CD4-positive, alpha-beta T cell treated with Interleukin-4 for 1 hour (primary cell): ENCODE data around the gene TWNK.

ENCODE experiments used
- DNase-seq, 2 donors: peaks; one replicate each; pipeline ENCODE4 v3.0.0-alpha.2; 2020 to 2022

The TWNK gene

DNA sequence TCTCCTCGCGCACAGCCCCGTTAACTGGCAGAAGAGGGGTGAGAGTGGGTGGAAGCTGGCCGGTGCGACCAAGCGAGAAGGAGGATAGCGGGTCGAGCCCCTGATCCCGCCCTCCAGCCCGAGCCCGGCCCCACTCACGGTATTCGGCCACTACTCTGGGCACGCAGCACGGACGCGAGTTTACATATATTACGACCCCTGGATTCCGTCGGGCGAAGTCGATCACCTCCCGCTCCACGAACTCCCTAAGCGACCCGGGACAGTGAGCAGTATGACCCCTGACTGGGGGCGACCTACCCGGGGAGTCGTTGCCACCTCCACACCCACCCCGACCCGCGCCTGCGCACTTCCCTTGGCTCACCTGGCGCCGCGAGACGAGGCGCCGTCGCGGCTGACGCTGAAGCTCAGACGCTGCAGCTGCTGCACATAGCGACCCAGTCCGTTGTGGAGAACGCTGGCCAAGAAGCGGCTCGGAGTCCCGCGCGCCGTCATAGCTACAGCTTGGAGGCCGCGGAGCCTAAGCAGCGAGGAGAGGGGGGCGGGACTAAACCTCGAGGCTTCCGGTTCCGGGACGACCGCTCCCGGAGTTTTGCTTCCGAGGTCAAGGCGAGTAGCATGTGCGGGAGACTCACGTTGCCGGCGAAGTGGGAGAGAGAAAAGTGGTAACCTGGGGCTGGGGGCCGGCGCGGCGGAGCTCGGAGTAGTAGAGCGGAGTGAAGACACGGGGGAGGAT is at the start of gene TWNK, which contains the start of gene MRPL43:
Gene TWNK (plus strand): TSS at position 592 of the 733 bp plus-strand sequence. CDS start 668 bp downstream, outside the sequence.
Gene MRPL43 (minus strand): TSS at position 546 of the 733 bp plus-strand sequence. CDS start 54 bp downstream, at position 492.
- DNase-seq: peak; percentile 82 to 84

DNA sequence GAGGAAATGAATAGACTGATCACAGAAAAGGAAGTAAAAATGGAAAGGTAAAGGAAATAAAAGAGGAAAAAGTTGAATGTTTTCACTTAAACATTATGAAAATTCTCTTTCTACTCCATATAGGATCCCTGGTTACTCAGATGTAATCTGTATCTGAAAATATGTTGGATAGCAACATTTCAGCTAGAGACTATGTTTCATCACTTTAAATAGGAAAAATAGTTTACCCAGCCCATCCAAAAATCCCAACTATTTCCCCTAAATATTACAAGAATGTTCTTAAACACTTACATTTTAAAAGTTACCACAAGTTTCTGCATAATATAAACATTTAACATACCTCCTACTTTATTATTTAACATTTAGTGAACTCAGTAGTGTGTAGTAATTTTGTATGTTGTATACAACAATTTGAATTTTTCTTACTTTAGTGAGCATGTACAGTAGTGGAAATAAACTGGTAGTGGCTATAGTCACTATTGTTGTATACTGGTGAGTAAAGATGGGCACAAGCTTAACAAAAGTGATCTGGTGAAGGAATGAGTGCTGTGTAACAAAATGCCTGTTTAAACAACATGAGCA is 47.5 kb upstream of the TWNK start:
- DNase-seq: no peak

DNA sequence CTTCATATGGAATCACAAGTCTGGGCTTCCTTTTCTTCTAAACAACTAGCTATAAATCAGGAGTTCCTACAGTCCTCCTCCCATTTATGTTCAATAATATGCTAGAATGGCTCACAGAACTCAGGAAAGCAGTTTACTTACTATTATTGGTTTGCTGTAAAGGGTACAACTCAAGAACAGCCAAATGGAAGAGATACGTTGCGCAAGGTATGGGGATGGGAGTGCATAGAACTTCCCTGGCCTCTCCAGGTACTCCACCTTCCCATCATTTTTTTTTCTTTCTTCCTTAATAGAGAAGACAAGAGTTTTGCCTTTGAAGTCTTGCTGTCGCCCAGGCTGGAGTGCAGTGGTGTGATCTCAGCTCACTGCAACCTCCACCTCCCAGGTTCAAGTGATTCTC is 45.1 kb upstream of the TWNK start:
- DNase-seq: no peak

DNA sequence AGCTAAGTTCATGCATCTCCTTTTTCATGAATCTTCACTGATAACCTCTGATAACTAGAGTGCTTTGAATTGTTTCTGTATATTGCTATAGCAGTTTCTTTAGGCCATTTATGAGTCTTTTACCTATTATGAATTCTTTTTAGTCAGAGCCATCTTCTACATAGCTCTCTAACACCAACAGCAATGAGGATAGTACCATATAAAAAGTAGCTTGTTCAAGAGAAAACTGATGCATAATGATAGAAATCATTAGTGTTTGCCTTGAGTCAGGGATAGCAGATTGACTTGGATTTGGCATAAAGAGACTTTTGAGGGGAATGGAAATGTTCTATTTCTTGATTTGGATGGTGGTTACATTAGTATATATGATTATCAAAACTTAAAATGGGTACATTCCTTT is 43.8 kb upstream of the TWNK start:
- DNase-seq: no peak

DNA sequence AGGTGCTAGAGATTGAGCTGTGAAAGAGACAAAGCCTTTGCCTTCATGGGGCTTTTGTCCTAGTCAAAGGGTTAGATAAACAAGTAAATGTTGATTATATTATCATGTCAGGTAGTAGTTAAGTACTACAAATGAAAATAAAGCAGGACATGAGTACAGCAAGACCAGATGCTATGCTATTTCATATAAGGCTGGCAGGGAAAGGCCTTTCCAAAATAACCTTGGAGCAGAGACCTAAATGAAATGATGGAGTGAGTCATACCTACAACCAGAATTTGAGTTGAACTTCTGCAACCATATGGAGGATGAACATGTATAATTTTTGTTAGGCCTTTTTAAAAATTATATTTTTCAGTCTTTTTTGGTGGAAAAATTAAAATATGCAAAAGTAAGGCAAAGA is 41.6 kb upstream of the TWNK start:
- DNase-seq: no peak

DNA sequence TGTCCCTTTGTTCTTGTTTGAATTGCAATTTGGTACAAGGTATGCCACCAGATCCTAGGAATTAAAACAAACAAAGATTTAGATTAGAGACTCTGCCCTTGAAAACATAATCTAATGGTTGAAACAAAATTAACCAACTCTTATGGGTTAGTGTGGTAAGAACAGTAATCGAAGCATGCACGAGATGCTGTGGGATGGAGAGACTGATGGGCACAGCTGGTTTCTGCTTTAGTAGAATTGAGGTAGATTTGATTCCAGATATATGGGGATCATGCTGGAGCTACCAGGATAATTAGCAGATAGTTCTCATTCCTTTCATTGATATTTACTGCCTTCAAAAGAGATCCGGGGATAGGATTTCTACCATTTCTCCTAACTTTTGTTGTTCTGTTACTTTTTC is 38.4 kb upstream of the TWNK start:
- DNase-seq: no peak

DNA sequence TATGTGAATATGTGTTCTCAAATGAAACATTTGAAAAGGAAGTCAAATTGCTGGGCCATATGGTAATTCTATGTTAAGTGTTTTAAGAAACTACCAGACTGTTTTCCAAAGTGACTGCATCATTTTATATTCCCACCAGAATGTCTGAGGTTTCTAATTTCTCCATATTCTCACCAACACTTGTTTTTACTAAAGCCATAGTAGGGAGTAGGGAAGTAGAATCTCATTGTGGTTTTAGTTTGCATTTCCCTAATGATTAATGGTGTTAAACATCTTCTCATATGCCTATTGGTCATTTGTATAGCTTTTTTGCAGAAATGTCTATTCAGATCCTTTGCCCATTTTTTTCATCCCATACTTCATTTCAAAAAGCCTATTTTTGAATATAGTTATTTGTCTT is 27.1 kb upstream of the TWNK start:
- DNase-seq: no peak

DNA sequence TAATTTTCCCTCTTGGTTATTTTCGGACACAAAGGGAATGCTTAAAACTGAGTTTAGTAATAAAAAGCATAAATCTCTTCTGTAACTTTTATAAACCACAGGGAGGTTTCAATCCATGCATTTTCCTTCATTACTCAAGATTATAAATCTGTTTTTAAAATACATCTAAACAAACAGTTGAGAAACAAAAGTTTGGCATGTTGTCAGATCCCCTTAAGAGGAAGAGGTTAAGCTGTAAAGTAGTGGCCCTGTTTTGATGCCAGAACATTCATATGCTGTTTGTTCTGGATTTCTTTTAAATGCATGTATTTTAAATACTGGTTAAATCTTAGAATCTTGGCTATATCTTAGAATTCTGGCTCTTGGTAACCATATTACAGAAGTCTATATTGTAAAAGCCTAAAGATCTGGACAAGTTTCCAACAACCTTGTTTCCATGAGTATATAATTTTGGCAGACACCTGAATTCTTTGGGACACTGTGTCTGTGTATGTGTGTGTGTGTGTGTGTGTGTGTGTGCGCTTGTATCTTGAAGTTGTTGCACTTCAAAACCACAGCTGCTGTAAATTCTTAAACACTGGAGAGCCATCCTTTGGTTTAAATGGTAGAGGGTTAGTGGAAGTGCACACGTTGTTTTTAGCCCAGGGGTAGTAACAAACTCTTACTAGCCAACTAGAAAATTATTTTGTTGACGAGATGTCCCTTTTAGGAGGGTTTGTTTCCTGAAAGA is 24.8 kb upstream of the TWNK start:
- no peak for DNase-seq

DNA sequence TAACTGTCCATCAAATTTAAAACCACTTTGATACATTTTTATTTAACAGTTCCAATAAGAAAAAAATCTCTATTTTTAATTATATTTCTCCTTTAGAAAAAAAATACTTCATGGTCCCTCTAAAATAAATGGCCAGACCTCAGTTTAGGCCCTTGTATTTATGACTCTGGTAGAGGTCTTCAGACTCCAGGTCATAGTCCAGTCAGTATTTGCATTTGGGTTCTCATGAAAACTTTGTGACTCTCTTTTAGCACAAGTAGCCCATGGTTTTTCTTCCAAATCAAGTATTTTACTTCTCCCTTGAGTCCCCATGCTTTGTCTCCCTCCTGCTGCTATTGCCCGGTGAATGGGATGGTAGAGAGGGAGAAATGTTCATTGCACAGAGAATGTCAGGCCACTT is 23.5 kb upstream of the TWNK start:
- no peak for DNase-seq

DNA sequence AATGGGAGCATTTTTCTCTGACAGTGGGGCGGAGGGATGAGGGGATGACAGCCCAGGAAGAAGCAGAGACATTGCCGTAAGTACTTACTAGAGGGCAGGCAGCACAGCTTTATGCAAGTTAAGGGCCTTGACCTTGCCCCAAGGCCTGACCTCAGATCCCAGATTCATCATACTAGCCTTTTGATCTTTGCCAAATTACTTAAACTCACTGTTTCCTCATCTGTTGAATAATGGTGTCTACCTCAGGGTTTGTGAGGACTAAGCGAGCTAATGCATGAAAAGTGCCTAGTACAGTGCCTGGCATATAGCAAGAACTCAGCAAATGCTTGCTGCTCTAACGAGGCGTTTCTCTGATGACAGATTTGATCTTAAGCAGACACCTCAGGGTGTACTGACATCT is 21.5 kb upstream of the TWNK start:
- DNase-seq: no peak

DNA sequence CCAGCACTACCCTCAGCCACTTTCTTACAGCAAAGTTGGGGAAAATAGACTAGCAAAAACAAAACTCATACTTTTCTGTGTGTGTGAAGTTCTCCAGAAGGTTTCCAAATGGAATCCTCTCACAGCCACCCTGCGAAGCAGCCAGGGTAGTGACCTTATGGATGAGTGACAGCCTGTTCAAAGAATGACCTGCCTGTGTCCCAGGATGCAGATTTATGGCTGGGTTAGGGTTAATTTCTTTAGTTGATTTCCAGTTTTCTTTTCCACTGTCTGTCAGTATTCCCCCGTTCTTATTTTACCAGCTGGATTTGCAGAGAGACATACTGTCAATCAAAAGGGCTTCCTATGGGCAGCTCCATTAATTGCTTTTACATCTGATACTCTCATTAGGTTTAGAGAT is 20.5 kb upstream of the TWNK start:
- DNase-seq: no peak

DNA sequence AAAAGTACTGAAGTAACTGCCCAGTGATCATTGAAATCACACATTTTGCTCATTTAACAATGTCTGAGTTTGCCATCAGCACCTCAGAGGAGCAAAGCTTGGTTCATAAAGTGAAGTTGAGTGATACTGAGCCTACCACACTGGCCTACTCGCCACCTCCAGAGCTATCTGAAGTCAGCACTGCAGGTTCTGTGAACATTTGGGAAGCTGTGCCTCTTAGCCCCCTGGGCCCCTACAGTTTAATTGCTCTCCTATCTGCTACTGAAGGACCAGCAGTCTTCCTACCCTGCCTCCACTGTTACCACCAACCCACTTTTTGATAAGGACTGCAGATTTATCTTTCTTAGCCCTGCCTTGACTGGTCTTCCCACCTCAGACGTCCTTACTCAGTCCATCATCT is 20.0 kb upstream of the TWNK start:
- no peak for DNase-seq

DNA sequence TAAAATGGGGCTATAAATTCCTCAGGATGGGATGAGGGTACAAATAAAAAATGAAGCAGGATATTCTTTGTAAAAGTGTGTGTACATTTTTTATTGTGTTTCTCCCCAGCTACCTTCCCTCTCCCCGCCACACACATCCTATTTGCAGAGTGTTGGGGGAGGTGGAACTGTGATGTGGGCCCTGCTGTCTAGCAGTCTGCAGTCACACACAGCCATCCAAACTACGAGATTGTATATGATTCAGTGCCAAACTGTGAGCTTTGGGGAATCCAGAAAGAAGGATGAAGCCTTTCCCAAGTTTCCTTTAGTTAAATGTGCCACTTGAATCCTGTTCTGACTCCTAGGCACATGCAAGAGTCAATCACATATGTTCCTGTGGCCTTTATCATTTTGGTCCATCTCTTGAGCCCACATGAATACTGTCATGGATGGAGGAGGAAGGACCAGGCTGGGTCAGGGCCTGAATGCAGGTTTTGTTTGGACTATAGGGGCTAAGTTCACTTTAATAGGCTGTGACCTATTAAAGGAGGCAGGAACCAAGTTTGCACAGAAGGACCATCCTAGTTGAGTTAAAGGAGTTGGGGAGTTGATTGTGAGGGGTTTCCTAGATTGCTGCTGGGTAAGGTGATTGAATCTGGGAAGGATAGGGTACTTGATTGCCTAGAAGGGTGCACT is 19.1 kb upstream of the TWNK start:
- no peak for DNase-seq

DNA sequence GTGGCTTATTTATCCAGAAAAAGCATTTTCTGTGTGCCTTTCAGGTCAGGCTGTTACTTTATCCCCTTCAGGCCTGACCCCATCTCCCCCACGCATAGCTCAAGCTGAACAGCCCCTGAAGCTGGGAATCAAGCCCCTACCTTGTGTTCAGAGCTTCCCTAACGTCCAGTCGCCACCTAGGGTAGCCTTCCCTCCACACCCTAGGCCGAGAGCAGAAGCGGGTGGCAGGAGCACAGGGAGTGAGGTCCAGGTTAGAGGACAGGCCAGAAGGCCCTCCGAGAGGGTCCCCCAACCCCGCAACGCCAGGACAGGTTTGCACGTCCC is 18.5 kb upstream of the TWNK start:
- DNase-seq: no peak

DNA sequence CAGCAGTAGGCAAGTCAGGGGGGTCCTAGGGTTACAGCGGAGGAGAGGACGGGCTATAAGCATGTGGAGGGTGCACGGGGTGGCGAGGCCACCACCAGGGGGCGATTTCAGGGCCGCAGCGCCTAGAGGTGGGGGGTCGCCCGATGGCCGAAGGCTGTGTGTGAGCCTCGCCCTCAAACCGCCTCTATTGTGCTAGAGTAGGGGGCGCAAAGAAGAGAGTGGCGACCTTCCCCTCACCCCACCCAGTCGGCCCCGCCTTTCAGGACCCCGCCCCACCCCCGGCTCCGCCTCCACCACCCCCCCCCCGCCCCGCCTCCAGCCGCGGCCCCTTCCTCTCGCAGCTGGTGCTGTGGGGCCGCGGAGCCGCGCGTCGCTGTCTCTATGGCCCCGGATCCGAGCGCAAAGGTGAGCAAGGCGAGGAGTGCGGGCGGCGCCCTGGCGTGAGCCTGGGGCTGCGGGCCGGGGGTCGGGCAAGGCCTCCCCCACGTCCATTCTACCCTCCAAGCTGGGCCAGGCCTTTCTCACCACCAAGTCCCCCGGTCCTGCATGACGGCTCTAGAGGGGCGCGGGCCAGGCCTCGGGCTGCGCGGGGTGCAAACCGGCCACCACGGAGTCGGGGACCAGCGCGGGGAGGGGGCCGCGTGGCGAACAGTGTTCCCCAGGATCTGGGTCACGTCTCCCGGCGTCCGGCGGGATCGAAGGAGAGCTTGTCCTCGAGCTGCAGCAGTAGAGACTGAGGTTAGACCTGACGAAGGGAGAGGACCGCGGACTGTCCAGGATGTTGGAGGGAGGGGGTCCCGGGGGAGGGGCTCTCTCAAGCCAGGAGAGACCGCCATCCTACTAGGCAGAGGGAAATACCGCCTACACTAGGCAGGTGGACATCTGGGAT is 17.9 kb upstream of the TWNK start, which contains the start of gene SEMA4G:
Gene SEMA4G (plus strand): TSS at position 318 of the 889 bp plus-strand sequence. CDS start 3,409 bp downstream, outside the sequence.
- peak; percentile 19 to 48 for DNase-seq

DNA sequence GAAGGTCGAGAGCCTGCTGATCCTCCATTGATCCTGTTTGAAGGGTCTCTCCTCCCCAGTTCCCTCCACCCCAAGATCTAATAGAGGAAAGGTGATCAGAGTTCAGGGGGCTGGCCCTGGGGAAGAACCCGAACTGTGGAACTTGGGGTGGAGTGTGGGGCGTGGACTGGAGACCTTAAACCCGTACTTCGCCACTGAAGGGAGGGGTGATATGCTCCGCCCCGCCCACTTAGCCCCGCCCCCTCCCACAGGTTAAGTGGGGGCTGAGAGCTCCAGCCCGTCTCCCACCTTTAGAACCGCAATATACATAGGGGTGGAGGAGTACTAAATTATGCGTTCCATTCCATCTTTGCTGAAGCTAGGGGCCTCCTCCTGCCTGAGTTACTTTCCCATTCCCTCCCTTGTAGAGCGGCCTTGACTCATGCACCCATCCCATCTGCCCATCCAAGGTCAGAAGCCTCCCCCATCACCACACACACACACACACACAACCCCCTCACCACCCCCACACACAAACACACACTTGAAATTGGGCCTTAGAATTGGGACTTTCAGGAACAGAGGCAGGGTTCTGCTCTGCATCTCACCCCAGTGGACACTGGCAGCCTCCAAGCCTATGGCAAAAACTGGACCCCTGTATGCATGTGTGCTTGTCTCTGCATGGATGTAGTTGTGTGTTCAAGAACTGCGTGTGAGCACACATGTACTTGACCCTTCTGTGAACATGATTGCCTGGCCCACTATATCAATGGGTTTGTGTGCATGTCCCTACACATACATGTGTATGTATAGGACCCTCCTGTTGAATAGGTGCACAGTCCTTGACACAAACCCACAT is 17.0 kb upstream of the TWNK start:
- DNase-seq: peak; percentile 41 to 53

DNA sequence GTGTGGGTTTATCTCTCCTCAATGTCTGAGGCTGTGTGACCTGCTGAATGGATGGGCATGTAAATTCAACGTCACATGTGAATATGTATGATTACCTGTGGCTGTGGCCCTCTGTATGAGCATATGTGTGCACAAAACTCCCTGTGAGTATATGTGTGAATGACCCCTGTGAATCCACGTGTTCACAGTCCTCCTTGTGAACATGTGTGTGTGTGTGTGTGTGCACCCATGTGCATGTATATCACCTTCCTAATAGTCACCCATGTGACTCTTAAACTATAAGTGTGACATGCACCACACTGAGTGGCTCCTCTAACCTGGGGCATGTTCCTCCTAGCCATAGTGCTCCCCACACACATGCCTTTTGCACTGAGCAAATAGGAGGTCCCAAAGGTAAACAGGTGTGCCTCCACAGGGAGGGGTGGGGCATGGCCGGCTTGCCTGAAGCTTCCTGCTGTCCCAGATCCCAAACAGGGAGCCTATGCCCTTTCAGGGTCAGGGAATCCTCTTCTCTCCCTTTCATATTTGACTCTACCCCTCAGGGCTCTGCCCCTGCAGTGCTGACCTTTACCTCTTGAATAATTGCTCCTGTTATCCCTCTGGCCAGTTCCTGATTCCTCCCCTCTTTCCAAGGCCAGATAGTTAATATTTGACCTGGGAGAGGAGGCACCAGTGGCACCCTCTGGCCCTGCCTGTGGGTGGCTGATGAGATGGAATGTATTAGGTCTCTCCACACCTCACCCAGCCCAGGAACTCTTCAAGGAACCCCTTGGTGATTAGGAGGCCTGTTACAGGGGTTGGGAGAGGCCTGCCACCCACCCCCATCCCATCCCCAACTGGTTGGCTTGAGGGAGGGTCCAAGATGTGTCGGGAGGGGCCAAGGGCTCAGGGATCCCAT is 16.2 kb upstream of the TWNK start:
- DNase-seq: no peak

DNA sequence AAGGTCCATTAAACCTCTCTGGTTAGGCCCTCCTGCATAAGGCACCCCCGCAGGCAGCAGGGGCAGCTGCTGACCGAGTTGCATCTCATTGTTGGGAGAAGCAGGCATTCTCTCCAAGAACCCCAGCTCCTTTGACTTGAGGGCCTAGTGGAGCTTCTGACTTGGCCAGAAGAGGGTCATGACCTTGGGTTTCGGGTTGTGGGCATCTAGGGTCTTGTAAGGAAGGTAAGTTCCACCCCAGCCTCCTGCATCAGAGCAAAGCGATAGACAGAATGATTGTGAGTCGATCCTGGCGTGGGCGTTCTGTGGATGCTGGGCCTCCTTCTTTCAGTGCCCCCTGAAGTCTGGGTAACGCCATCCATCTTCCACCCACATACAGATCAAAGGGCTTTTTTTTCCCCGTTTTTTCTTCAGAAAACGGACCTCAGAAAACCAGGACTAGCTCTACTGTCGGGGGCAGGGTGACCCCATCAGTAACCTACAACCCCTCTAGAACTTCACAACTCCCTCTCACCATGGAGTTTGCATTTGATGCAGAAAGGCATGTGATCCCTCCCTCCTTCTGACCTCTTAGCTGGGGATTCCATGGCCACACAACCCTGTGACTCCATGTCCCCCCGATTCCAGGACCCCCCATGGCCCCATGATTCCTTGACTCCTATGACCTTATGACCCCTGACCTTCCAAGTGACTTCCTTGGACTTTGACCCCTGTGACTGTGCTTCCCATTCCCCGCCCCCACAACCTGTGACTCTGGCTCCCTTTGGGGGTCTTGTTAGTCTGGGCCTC is 15.0 kb upstream of the TWNK start:
- no peak for DNase-seq

DNA sequence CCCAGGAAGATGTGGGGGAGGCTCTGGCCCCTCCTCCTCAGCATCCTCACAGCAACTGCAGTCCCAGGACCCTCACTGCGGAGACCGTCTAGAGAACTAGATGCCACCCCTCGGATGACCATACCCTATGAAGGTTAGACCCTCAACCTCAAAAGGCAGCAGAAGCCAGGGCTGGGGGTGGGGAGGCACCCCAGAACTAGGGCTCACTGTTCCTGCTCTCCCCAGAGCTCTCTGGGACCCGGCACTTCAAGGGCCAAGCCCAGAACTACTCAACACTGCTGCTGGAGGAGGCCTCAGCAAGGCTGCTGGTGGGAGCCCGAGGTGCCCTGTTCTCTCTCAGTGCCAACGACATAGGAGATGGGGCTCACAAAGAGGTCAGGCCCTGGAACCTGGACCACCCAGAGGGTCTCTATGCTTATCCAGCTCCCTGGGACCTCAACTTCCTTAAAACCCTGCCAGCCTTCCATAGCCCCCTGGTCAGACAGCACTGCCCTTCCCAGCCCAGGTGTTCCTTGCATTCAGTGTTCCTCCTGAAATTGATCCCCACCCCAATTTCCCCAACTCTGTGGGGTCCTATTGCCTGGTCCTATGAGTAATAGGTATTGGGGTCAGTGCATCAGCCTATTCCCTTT is 14.3 kb upstream of the TWNK start:
- DNase-seq: no peak
